ENCODE measurements around the gene ZFYVE1. TPM values are rescaled to one million over a fixed set of nuclear protein-coding genes. Genes with fewer than 3 reads are reported as not detected.

Gene ZFYVE1
- total and polyA plus RNA-seq, 2 experiments from 2014 or later = 15.6 to 18.3 TPM

DNA sequence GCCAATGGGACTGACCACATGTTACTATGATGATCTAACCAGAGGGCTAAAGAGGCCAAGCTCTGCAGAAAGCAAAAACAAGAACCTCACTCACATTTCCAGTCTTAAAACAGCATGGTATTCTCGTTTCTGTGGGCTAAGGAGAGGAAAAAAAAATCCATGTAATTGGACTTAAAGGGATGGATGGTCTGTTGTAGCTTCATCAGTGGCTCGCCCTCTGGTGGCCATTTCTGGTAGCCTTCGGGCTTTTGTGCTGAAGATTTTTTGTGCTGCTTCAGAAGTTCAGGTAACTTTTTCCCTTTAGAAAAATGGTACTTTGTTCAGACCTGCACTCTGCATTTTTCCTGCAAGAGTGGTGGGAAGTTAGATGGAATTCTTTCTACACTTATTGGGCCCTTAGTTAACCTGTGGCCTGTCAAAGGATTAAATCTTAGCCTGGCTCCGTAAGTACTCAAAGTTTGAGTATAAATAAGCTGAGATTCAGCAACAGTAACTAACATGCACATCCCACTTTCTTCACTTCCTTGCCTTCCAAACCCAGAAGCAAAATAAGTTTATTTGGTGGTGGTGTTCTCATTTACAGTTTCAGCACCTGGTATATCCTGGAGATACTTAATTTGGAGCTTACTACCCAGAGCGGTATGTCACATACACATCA lies 78.3 kb downstream of the ZFYVE1 start:
- in situ Hi-C loops (cut with MboI) = loop anchor here (10.0 kb wide), 1 partner anchor 434 kb away; no protein-coding TSS in a partner anchor
- TF ChIP-seq EZH2 (IDR thresholded peaks at IDR 0.05; ENCODE audit: insufficient read depth, poor library complexity, severe bottlenecking) (no peak), EZH2phosphoT487 (IDR thresholded peaks at IDR 0.05; ENCODE audit: insufficient read depth, low read depth) (no peak)
- Histone ChIP-seq H4K20me1 (ENCODE audit: insufficient read depth) (no peaks in the 10 kb centered on the region), H2AFZ (no peak overlapping the region), H3K36me3 (ENCODE audit: low read depth) (no peaks in the 10 kb centered on the region), H3K27me3 (replicated peaks; ENCODE audit: insufficient read depth) (no peaks in the 10 kb centered on the region), H3F3A (ENCODE audit: insufficient read depth) (peaks cover 7% of the 10 kb centered on the region), H3K9ac (no peak overlapping the region), H3K27ac (no peak overlapping the region), H3K4me1 (ENCODE audit: insufficient read depth) (no peaks in the 10 kb centered on the region), H3K4me2 (ENCODE audit: unreplicated experiment) (no peak overlapping the region), H3K9me2 (ENCODE audit: insufficient read depth) (no peaks in the 10 kb centered on the region), H3K9me3 (ENCODE audit: low read depth) (no peaks in the 10 kb centered on the region), H3K4me3 (no peak overlapping the region), H3K79me2 (ENCODE audit: insufficient read depth) (no peaks in the 10 kb centered on the region)
- peak; percentile 74 for DNase-seq
- WGBS, 2 experiments (ENCODE audit: low coverage in 1 of 2, low lambda C conversion rate in 2 of 2, missing lambda C conversion rate in 2 of 2) = 40% methylated on average over 5 of the region's 5 CpGs

DNA sequence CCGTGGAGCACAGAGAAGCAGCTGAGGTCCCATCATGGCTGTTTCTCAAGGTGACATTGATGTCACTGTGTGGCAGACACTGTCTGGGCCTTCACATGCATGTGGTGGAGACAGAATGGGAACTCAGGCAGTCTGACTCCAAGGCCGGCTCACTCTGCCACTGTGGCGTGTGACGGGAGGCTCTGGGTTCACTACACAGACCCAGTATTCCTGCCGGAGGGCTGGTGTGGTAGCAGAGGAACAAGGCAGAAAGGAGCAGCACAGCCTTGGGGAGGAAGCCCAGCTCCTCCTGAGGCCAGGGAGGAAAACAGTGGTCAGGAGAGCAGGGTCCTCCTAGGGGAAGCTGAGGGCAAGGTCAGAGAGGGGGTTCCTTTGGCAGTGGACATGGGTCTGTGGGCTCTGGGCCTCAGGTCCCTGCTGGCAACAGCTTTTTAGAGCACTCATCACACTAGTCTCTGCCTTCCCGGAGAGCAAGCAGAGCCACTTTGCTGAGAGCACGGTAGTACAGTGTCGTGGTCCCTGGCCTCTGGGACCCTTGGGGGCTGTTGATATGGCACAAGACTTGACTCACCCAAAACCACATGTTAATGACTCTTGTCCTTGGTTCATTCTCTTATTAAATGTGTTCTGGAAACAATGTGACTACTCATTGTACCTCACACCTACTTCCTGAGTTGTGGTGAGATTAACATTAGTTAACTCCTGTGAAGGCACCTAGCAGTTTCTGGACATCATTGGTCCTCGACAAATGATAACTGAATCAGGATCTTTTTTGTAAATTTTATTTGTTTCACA lies 79.3 kb downstream of the ZFYVE1 start:
- H3K36me3 ChIP-seq (ENCODE audit: low read depth) = no peaks in the 10 kb centered on the region
- in situ Hi-C loops (cut with MboI) = loop anchor here (10.0 kb wide), 1 partner anchor 433 kb away; no protein-coding TSS in a partner anchor
- H3K9ac ChIP-seq = no peak overlapping the region
- H3K4me1 ChIP-seq (ENCODE audit: insufficient read depth) = no peaks in the 10 kb centered on the region
- peaks cover 7% of the 10 kb centered on the region for H3F3A ChIP-seq (ENCODE audit: insufficient read depth)
- H3K27me3 ChIP-seq (replicated peaks; ENCODE audit: insufficient read depth) = no peaks in the 10 kb centered on the region
- no peaks in the 10 kb centered on the region for H3K9me3 ChIP-seq (ENCODE audit: low read depth)
- no peak overlapping the region for H3K4me2 ChIP-seq (ENCODE audit: unreplicated experiment)
- H3K27ac ChIP-seq = no peak overlapping the region
- 83 to 86% methylated on average over 9 of the region's 9 CpGs for WGBS, 2 experiments (ENCODE audit: low coverage in 1 of 2, low lambda C conversion rate in 2 of 2, missing lambda C conversion rate in 2 of 2)
- H3K9me2 ChIP-seq (ENCODE audit: insufficient read depth) = no peaks in the 10 kb centered on the region
- H4K20me1 ChIP-seq (ENCODE audit: insufficient read depth) = no peaks in the 10 kb centered on the region
- peak; percentile 25 for DNase-seq
- no peak overlapping the region for H2AFZ ChIP-seq
- H3K79me2 ChIP-seq (ENCODE audit: insufficient read depth) = no peaks in the 10 kb centered on the region
- H3K4me3 ChIP-seq = no peak overlapping the region
- TF ChIP-seq EZH2 (IDR thresholded peaks at IDR 0.05; ENCODE audit: insufficient read depth, poor library complexity, severe bottlenecking) = no peak
- TF ChIP-seq EZH2phosphoT487 (IDR thresholded peaks at IDR 0.05; ENCODE audit: insufficient read depth, low read depth) = no peak

DNA sequence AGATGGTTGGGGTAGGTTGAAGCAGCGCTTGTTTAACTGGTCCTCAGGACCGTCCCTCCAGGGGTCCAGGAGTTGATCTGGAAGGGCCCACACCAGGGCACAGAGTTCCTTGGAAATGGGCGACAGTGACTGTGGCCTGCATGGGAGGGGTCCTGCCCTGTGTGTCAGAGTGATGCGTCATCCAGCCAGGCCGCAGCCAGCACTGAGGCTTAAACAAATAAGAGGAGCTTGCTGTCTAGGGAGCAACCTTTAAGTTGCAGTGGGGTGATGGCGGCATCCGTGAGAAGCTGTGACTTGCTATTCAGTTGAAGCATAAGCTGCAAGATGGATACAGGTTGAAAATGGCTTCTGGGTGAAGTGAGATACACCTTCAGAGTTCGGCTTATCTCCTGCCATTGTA lies 80.4 kb downstream of the ZFYVE1 start:
- H3K27me3 ChIP-seq (replicated peaks; ENCODE audit: insufficient read depth) = no peaks in the 10 kb centered on the region
- H3K4me2 ChIP-seq (ENCODE audit: unreplicated experiment) = no peak overlapping the region

DNA sequence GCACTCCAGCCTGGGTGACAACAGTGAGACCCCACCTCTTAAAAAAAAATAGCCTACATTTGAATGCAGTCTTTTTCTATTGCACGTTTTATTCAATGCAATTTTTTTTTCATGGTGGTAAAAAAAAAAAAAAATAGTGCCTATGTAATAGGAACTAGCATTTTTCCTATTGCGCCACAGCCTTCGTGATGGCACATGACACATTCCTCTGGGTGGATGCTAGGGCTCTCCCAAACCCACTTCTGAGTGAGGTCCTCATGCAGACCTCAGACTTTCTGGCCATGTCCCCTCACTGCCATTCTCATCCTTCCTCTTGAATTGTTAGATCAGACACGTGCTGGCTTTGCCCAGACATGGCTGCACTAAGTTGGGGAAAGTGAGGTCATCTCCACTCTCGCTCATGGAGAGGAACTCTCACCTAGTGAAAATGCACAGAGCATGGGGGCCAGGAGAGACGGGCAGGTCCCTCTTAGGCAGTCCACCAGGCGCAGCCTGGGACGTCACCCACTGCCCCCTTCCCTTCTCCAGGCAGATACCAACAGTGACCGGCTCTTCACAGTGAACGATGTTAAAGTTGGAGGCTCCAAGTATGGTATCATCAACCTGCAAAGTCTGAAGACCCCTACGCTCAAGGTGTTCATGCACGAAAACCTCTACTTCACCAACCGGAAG lies 81.4 kb downstream of the ZFYVE1 start:
- no peak for DNase-seq
- Histone ChIP-seq H3K27me3 (replicated peaks; ENCODE audit: insufficient read depth) (no peaks in the 10 kb centered on the region), H3K9ac (no peak overlapping the region), H2AFZ (no peak overlapping the region), H3K9me2 (ENCODE audit: insufficient read depth) (no peaks in the 10 kb centered on the region), H3F3A (ENCODE audit: insufficient read depth) (peaks cover 7% of the 10 kb centered on the region), H3K79me2 (ENCODE audit: insufficient read depth) (no peaks in the 10 kb centered on the region), H3K4me3 (no peak overlapping the region), H3K4me2 (ENCODE audit: unreplicated experiment) (no peak overlapping the region), H3K27ac (no peak overlapping the region), H3K4me1 (ENCODE audit: insufficient read depth) (no peaks in the 10 kb centered on the region), H3K9me3 (ENCODE audit: low read depth) (no peaks in the 10 kb centered on the region), H4K20me1 (ENCODE audit: insufficient read depth) (no peaks in the 10 kb centered on the region), H3K36me3 (ENCODE audit: low read depth) (peaks cover 7% of the 10 kb centered on the region; the same call in 1 of the 2 replicates)
- in situ Hi-C loops (cut with MboI) = loop anchor here (10.0 kb wide), 1 partner anchor 431 kb away; no protein-coding TSS in a partner anchor
- no peak for TF ChIP-seq EZH2phosphoT487 (IDR thresholded peaks at IDR 0.05; ENCODE audit: insufficient read depth, low read depth)
- no peak for TF ChIP-seq EZH2 (IDR thresholded peaks at IDR 0.05; ENCODE audit: insufficient read depth, poor library complexity, severe bottlenecking)
- WGBS, 2 experiments (ENCODE audit: low coverage in 1 of 2, low lambda C conversion rate in 2 of 2, missing lambda C conversion rate in 2 of 2) = 91 to 94% methylated on average over 13 of the region's 13 CpGs

More for the DNA sequence above, 80.4 kb downstream of the ZFYVE1 start:
- no peaks in the 10 kb centered on the region for H3K79me2 ChIP-seq (ENCODE audit: insufficient read depth)
- peaks cover 3% of the 10 kb centered on the region; the same call in 1 of the 2 replicates for H3K36me3 ChIP-seq (ENCODE audit: low read depth)
- H3K4me3 ChIP-seq = no peak overlapping the region
- in situ Hi-C loops (cut with MboI) = loop anchor here (10.0 kb wide), 1 partner anchor 432 kb away; no protein-coding TSS in a partner anchor
- no peaks in the 10 kb centered on the region for H4K20me1 ChIP-seq (ENCODE audit: insufficient read depth)
- H3K9ac ChIP-seq = no peak overlapping the region
- no peaks in the 10 kb centered on the region for H3K4me1 ChIP-seq (ENCODE audit: insufficient read depth)
- H3F3A ChIP-seq (ENCODE audit: insufficient read depth) = peaks cover 7% of the 10 kb centered on the region
- TF ChIP-seq EZH2phosphoT487 (IDR thresholded peaks at IDR 0.05; ENCODE audit: insufficient read depth, low read depth) (no peak), EZH2 (IDR thresholded peaks at IDR 0.05; ENCODE audit: insufficient read depth, poor library complexity, severe bottlenecking) (no peak)
- no peak for DNase-seq
- no peak overlapping the region for H3K27ac ChIP-seq
- WGBS, 2 experiments (ENCODE audit: low coverage in 1 of 2, low lambda C conversion rate in 2 of 2, missing lambda C conversion rate in 2 of 2) = 93 to 95% methylated on average over 8 of the region's 8 CpGs
- no peak overlapping the region for H2AFZ ChIP-seq
- H3K9me2 ChIP-seq (ENCODE audit: insufficient read depth) = no peaks in the 10 kb centered on the region
- no peaks in the 10 kb centered on the region for H3K9me3 ChIP-seq (ENCODE audit: low read depth)
